Ecto neural progenitor cell (in vitro differentiated cells): ENCODE data around the gene SNX25.

Source experiments
- DNase-seq: peaks from one replicate; pipeline ENCODE4 v3.0.0-alpha.2; 2018; ENCODE audit warnings: low spot score

The SNX25 gene

GRCh38 chr4:185380320-185380719, 170.9 kb downstream of the SNX25 start:
- DNase-seq: no peak

- no peak for DNase-seq
Observed at GRCh38 chr4:185381288-185382196, 172.1 kb downstream of the SNX25 start.

GRCh38 chr4:185382754-185383153, 173.4 kb downstream of the SNX25 start:
- DNase-seq: no peak

- DNase-seq: no peak
Observed at GRCh38 chr4:185383451-185383850, 174.1 kb downstream of the SNX25 start.

- no peak for DNase-seq
Observed at GRCh38 chr4:185384061-185384460, 174.7 kb downstream of the SNX25 start.

- DNase-seq: no peak
Observed at GRCh38 chr4:185384930-185385331, 175.5 kb downstream of the SNX25 start.

GRCh38 chr4:185387957-185388356, 178.6 kb downstream of the SNX25 start:
- DNase-seq: no peak

GRCh38 chr4:185390941-185391340, 181.5 kb downstream of the SNX25 start:
- no peak for DNase-seq

GRCh38 chr4:185392156-185392555, 182.8 kb downstream of the SNX25 start:
- DNase-seq: no peak

GRCh38 chr4:185394568-185395237, 185.3 kb downstream of the SNX25 start:
- no peak for DNase-seq

- DNase-seq: no peak
Observed at GRCh38 chr4:185395238-185395955, 186.0 kb downstream of the SNX25 start, which contains the start of gene LRP2BP. TSS of gene LRP2BP (minus strand) at chr4:185395924. CDS start at chr4:185378186, 17,738 bp downstream.

GRCh38 chr4:185395956-185396723, 186.7 kb downstream of the SNX25 start:
- peak; percentile 99 for DNase-seq

- no peak for DNase-seq
Observed at GRCh38 chr4:185396724-185397385, 187.5 kb downstream of the SNX25 start, which contains the start of gene ANKRD37. TSS of gene ANKRD37 (plus strand) at chr4:185396841. CDS start at chr4:185396924, 83 bp downstream.

- no peak for DNase-seq
Observed at GRCh38 chr4:185398618-185399017, 189.2 kb downstream of the SNX25 start.

GRCh38 chr4:185399466-185399865, 190.1 kb downstream of the SNX25 start:
- DNase-seq: no peak

GRCh38 chr4:185404031-185404430, 194.6 kb downstream of the SNX25 start:
- no peak for DNase-seq

- no peak for DNase-seq
Observed at GRCh38 chr4:185405296-185405999, 196.1 kb downstream of the SNX25 start.

GRCh38 chr4:185408432-185408831, 199.0 kb downstream of the SNX25 start:
- DNase-seq: no peak

- no peak for DNase-seq
Observed at GRCh38 chr4:185411849-185412248, 202.5 kb downstream of the SNX25 start.

GRCh38 chr4:185412412-185412811, 203.0 kb downstream of the SNX25 start:
- no peak for DNase-seq
